ENCODE measurements around the gene ARHGEF38.

DNA sequence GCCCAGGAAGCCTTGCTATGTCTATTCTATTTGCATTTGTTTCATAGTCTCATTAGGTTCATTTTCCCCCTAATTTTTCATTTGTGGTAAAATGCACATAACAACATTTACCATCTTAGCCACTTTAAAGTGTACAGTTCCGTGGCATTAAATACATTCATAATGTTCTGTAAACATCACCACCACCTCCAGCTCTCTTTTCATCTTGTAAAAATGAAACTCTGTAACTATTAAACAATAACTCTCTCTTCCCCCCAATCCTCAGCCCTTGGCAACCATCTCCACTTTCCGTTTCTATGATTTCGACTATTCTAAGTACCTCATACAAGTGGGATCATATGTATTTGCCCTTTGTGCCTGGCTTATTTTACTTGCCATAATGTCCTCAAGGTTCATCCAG, 19.9 kb downstream of the ARHGEF38 start:
- TF ChIP-seq, protein P1, sequence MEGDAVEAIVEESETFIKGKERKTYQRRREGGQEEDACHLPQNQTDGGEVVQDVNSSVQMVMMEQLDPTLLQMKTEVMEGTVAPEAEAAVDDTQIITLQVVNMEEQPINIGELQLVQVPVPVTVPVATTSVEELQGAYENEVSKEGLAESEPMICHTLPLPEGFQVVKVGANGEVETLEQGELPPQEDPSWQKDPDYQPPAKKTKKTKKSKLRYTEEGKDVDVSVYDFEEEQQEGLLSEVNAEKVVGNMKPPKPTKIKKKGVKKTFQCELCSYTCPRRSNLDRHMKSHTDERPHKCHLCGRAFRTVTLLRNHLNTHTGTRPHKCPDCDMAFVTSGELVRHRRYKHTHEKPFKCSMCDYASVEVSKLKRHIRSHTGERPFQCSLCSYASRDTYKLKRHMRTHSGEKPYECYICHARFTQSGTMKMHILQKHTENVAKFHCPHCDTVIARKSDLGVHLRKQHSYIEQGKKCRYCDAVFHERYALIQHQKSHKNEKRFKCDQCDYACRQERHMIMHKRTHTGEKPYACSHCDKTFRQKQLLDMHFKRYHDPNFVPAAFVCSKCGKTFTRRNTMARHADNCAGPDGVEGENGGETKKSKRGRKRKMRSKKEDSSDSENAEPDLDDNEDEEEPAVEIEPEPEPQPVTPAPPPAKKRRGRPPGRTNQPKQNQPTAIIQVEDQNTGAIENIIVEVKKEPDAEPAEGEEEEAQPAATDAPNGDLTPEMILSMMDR (conservative IDR thresholded peaks at IDR 0.05; ENCODE audit: low read depth, low read length): no peak
- no peak for TF ChIP-seq EZH2 (IDR thresholded peaks at IDR 0.05; ENCODE audit: borderline replicate concordance, low read depth, low read length, poor library complexity, severe bottlenecking)
